GM11168 (cell line): ENCODE results near the gene FJX1.
"Not testable (repeated sequence)": the region's sequence is repeated elsewhere in the genome, so short reads cannot be mapped to it uniquely, and the experiment has no call there.

Experiments
- in situ Hi-C: fragments of 300-500 bp; cut with MboI; formaldehyde crosslinking; loops from one replicate; pipeline ENCODE4 v1.12.0; 2022; ENCODE audit warnings: low sequenced_read_pairs; ENCODE audit not compliant: unreplicated experiment

FJX1 gene

DNA sequence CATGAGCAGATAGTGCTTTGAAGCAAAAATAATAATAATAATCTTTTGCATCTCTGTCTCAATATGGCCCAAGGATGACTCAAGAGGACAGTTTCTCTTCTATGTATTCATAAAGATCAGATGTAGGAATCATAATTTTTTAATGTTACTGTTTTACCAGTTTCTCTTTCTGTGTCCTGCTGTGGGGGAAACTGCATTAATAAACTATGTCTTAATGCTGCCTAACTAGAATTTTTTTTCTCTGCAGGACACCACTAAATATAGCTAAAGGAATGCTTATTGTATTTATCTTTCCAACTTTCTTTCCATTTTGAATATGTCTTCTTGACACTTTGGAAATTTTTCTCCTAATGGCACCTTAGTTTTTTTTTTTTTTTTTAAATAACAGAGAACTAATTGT is 6.5 kb downstream of the FJX1 start:
- in situ Hi-C loops = loop anchor here (25.0 kb wide), 1 partner anchor 513 kb away; no protein-coding TSS in a partner anchor

DNA sequence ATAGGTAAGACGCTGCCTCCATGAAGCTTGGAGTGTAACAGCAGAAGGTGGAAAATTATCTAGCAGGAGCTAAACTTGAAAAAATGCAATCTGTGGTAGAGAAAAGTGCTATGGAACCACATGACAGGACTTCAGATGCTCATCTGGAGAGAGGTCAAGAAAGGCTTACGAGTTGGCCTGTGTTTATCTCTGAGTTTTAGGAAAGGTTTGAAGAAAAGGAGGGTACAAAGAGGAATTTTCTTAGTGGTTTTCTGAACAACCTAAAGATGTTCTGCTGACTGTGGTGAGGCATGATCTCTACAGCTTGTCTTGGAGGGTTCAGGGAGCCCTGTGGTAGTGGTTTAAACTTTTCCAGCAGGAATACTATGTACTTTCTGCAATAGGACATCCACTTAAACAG is 8.2 kb downstream of the FJX1 start:
- in situ Hi-C loops = no loop called here

DNA sequence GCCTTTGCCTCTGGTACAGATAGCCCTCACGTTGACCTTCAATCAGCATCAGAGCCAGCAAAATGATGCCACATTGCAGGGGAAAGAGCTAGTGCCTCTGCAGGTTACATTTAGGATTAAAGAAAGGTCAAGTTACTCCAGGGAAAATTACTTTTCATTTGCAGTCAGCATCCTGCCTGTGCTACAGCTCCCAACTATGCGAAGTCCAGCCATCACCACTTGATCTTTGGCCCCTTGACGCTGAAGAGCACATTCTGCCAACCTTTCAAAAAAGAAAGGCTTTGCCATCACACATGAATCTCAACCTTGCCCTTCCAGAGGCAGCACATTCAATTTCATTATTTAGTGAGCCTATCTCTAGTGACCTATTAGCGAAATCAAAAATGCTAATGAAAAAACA is 11.3 kb downstream of the FJX1 start:
- in situ Hi-C loops = no loop called here

DNA sequence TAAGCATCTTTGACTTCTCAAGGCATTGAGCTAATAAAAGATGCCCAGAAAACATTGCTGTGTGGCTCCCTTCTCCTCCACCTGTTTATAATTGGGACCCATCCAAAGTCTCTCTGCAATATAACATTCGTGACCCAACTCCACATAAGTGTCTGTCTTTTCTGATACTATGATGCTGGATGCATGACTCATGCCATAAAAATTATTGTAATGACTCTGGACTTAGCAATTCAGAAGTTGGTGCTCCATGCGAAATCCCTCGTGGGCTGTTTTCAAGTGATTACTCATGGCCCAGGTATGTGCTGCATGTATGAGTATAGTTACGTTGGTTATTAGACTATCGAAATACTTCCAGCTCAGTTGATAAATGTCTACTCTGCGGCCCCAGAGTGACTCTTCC is 11.7 kb downstream of the FJX1 start:
- in situ Hi-C loops = no loop called here

DNA sequence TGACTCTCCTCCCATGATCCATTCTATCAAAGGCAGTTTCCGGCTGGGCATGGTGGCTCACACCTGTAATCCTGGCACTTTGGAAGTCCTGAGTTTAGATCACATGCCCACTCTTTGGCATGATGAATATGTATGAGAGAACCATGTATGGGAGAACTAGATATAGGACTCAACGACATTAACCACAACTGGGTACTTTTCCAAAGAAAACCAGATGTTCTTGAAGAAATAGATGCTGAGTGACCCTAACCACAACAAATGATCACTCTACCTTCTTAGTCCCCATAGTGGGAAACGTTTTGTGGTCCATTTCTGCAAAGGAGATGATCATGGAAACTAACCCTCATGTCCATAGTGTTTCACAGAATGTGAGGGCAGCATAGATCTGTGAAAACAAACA is 13.6 kb downstream of the FJX1 start:
- in situ Hi-C loops = no loop called here

DNA sequence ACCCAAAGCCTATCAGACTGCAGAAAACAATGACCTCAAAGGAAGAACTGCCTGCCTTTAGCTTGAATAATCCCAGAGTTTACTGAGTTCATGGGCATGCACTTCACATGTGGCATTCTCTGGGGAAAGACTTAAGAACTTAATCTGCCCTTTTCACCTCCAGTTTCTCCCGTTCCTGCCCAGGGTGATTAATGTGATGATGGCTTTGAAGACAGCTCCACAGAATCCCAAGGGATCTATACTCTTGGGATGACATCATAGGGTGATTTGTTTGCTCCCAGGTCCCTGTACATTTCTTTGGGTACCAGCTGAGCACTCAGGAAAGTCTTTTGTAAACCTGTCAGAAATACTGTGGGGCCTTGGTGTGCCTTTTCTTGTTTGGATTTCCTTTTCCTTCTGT is 14.0 kb downstream of the FJX1 start:
- in situ Hi-C loops = no loop called here

DNA sequence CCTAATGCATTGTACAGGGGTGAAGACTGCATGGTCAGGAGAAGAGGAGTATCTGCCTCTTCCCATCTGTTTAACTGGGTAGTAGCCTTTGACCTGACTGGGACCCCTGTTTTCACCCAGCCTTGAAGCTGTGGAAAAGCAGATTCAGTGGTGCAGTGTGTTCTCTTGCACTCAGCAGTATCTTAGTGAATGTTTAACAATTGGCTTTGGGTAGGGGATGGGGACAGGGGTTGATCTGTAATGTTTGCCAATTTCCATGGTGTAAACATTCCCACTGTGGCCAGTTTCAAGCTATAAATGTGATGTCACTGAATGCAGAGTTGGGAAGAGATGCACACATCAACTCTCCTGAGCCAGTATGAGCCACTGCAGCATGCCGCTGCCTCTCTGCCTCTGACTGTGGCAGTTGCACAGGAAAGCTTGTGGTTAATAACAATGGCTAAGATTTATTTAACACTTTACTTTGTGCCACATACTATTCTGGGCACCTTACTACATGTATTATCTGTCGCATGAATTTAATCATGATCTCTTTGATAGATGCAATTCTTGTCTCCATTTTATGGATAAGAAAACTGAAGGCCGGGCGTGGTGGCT is 15.7 kb downstream of the FJX1 start:
- in situ Hi-C loops = no loop called here

DNA sequence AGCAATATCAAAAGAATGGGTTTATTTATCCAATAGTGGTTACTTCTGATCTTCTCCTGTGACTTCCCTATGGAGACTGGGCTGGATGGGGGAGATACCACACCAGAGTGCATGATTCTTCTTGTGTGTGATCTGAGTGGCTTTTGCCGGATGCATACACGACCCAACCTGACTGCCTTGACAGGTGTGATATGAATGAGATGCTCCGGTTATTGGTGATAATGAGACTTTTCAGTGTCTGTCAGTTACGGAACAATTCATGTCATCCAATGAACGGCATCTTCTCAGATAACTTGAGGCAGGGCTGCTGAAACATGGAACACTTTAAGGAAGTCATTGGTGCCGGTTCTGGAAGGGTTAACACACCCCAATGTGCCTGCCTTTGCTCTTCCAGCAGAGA is 17.7 kb downstream of the FJX1 start:
- in situ Hi-C loops = no loop called here

DNA sequence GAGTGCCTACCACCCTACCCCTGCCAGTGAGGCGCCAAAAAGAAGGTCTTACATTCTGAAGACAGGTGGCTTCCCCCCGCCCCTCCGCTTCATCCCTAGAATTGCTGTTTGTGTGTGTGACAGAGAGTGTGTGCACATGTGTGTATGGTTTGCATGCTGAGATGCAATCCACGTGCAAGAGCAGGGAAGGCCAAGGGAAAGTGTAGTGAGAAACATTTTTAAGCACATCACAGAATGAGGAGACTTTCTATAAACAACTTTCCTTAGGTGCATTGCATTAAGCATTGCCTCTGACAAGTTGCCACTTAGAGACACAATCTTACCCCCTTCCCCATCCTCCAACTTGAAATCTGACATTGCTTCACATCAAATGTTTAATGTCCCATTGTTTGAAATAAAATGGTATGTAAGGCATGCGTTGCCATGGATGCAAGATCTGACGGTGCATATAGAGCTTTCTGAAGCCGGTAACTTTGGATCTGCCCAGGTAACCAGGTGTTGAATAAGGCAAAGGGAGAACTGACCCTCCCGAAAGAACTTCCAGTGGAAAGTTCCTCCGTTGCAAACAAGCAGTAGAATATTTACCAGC is 21.4 kb downstream of the FJX1 start:
- in situ Hi-C loops = no loop called here

DNA sequence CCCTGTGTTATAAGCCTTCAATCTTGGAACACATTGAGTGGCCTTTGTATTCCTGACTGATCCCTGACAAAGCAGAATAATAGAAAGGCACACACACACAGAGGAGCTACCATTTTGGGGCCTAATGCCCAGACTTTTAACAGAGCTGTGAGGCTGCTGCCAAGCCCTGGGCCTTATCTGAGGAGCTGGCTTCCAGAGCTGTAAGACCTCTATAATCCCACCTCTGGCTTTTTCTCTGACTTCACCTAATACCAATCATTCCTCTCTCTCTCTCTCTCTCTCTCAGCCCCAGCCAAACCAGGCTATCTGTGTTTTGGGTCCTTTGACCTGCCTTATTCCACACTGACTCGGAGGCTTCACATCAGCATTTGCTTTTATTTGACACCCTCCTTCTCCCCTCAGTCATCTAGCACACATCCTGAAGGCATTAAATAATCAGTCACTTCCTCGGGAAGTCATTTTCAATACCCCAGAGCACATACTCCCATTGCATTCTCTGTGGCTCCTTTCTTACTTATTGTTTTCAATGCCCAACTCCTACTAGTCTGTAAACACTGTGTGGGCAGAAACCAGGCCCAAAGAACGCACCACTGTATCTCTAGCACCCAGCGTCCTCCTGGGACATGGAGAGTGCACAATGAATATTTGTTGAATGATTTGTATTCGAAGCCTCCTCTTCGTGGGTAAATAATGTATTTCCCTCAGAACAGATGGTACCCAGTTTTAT is 23.1 kb downstream of the FJX1 start:
- in situ Hi-C loops = no loop called here

DNA sequence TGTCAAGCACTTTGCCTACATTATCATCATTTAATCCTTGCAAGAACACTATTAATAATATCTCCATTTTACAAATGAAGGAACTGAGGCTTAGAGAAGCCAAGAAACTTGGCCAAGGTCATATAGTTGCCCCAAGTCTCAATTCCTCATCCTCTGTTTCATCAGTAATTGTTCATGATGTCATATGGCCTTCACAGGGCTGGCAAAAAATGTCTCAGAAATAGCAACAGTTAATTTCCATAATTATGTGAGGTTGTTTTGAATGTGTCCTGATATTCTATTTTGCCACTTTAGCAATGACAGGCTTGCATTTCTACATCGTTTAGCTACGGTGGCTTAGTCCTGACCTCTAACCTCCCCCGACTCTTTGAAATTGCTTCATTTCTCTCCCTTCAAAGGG is 23.7 kb downstream of the FJX1 start:
- in situ Hi-C loops = no loop called here

DNA sequence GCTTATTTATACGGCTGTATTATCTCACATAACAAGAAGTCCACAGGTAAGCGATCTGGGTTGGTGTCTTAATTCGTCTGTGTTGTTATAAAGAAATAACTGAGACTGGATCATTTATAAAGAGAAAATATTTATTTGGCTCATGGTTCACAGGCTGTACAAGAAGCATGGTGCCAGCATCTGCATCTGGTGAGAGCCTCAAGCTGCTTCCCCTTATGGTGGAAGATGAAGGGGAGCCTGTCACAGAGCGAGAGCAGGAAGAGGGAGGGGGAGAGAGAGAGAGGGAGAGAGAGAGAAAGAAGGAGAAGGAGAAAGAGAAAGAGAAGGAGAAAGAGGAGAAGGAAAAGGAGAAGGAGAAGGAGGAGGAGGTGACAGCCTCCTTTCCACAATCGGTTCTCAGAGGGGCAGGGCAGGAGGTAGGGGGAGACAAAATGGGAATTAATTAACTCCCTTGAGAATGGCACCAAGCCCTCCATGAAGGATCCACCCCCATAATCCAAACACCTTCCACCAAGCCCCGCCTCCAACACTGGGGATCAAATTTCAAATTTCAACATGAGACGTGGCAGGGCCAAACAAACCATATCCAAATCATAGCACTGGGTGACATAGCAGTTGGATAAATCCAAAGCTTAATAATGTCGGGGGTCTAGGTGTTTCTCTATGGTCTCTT is 29.3 kb downstream of the FJX1 start:
- in situ Hi-C loops = no loop called here

DNA sequence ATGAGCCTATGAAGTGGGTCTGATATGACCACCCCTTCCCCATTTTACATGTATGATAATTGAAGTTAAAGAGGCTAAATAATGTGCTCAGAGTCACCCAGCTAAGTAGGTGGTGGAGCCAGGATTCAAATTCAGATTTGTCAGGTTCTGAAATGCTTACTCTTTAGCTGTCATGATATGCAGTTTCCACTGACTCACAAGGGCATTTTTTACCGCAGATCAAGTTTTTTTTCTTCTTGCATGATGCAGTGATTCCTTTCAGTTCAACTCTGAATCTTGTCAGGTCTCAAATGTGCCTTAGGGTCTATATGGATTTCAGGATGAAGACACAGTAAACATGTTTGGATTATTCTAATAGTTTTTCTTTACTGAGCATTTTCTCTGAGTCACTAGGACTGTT is 31.7 kb downstream of the FJX1 start:
- in situ Hi-C loops = no loop called here

DNA sequence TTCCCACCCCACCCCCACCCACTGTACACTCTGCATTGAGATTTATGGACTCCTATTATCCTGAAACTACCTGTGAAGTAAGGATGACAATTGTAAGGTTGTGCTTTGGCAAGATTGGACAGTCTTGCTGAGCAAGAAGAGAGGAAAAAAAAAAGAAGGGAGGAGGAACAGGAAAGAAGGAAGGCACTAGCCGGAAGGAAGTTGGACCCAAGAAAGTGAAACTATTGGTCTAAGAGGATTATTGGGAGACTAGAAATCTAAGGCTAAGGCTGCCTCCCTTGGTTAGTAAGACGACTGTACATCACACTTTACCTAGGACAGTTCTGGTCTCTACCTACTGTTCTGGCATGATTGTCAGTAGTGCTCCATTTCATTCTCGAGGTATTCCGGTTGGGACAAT is 32.2 kb downstream of the FJX1 start:
- in situ Hi-C loops = no loop called here

DNA sequence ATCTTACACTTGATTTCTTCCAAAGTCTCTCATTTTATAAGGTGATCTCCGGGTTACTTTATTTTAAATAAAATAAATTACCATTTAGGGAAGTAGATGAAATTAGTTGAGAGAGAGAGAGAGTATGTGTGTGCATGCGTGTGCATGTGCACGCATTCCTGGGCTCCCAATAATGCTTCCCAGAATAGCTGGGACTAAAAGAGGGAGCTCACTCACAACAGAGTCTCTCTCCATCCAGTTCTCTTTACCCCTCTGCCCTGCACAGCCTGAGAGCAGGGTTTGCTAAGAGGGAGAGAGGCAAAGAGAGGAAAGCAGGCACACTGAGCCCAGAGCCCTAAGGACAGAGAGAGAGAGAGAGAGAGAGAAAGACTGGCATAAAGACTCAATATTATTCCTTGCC is 33.0 kb downstream of the FJX1 start:
- in situ Hi-C loops = no loop called here

DNA sequence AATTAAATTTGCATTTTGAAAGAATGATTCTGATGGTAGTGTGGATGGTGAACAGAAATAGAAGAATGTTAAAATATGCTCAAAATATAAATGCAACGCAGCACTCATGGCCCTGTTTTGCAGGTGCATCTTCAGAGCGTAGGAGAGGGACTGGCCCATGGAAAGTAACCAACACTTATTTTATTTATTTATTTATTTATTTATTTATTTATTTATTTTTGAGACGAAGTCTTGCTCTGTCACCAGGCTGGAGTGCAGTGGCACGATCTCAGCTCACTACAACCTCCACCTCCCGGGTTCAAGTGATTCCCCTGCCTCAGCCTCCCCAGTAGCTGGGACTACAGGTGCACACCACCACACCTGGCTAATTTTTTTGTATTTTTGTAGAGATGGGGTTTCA is 34.5 kb downstream of the FJX1 start:
- in situ Hi-C loops = not testable (repeated sequence)

DNA sequence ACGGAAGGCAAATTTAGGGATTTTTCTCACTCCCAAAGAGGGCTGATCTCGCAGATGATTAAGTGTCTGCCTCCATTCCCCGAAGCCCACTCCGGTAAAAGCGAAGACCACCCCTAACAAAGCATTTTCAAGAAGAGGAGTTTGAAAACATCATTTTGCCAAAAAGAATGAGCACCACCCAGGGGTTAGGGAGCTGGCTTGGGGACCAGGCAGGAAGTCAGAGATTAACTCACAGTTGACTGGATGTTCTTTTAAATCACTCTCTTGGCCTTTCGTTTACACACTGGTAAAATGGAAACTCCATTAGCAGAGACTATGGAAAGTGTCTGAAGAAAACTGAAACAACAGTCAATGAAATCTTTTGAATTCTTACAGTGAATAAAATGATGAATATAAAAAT is 36.5 kb downstream of the FJX1 start:
- in situ Hi-C loops = no loop called here

DNA sequence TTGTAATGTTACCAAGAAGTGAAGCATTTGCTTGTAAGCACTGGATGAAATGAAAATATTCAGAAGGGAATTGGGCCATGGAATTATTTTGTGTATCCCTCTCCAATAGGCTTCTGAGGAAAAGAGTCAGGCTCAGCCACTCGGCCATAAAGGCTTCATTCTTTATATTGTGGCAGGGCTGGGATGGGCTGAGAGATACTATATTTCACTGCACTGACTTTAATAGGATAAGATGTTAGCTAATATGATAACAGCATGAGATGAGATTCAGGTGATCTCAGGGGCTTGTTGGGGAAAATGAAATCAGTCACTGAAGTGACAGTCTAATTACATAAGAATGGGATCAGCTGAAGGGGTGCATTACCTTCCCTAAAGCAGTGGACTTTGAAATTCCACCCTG is 37.0 kb downstream of the FJX1 start:
- in situ Hi-C loops = no loop called here

DNA sequence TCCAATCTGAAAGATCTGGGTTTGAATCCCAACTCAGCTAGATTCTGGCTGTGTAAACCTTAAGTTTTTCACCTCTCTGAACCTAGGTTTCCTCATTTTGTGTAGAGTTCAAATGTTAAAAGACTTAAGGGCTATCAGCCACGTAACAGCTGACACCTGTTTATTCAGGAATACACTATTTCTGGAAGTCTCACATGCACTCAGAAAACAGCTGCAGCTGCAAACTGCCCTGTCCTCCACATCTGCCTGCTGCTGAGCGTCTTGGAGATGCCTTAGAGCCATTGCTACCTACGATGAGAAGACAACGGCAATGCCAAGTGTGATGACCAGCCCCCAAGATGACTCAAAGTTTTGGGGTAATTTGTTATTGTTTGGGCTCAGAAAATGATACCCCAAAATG is 37.6 kb downstream of the FJX1 start:
- in situ Hi-C loops = no loop called here

DNA sequence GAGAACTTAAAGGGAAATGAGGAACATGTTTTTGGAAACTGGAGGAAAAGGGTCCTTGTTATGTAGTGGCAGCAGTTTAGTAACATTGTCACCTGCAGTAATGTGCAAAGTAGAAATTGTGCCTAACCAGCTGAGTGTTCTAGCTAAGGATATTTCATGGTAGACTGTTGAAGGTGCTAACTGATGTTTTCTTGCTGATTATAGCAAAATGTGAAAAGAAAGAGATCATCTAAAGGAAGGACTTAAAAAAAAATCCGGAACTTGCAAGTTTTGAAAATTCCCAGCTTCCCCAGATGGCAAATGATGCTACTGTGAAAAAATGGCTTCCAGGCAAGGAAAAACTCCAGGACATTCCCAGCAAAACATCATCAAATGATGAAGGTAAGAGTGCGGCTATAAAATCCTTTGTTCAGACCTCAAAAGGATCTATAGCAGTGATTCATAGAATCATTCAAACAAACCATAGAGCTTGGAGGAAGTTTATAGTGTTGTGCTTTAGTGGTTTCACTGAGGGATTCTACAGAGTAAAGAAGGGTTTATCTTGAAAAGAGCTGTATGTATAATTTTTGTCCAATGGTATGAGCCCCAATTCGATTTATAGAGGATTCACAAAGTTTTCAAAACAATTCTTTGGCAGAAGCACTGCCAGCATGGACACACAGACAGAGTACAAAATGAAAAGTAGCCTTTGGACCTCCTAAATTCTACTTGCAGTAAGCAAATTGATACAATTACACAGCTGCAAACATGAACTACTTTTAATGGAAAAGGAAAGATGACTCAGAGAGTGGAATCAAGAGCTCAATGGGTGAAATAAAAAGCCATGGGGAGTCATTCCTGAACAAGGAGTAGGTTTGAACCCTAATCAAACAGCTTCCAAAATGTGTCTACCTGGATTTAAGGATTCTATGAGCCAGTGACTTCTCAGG is 40.0 kb downstream of the FJX1 start:
- in situ Hi-C loops = no loop called here
